Uterus (tissue), 4 donors: Measurements from ENCODE around the gene RPL22. TPM values are rescaled to one million over a fixed set of nuclear protein-coding genes. Genes with fewer than 3 reads are reported as not detected.

Source experiments
- DNase-seq, 2 donors: peaks; one replicate each; pipeline ENCODE4 v3.0.0-alpha.2; 2019 to 2020
- H3K27ac ChIP-seq, 2 donors: fragments of 200-600 bp; sonication (generic); 1 replicate in 1 of 2; 2 replicates in 1 of 2; pipeline ENCODE4 v1.5.1; 2016 to 2018
- H3K27me3 ChIP-seq, 2 donors: fragments of 200-600 bp; sonication (generic); one replicate each; pipeline ENCODE4 v1.5.1; 2018 to 2019; ENCODE audit warnings: control low read depth in 1 of 2
- H3K36me3 ChIP-seq, 2 donors: fragments of 200-600 bp; sonication (generic); one replicate each; pipeline ENCODE4 v1.5.1; 2019; ENCODE audit warnings: control low read depth in 1 of 2
- H3K4me1 ChIP-seq, 2 donors: fragments of 200-600 bp; sonication (generic); one replicate each; pipeline ENCODE4 v1.5.1; 2018 to 2019; ENCODE audit warnings: control low read depth in 1 of 2
- H3K4me3 ChIP-seq, 2 donors: fragments of 200-600 bp; sonication (generic); 1 replicate in 1 of 2; 2 replicates in 1 of 2; pipeline ENCODE4 v1.5.1; 2018 to 2019; ENCODE audit warnings: mild to moderate bottlenecking in 1 of 2
- H3K9me3 ChIP-seq, 2 donors: fragments of 200-600 bp; sonication (generic); one replicate each; pipeline ENCODE4 v1.5.1; 2019; ENCODE audit warnings: control low read depth in 1 of 2
- POLR2A ChIP-seq, 2 donors: fragments of 450-650 bp; IDR thresholded peaks; one replicate each; pipeline ENCODE4 v1.6.1; 2016; ENCODE audit warnings: antibody characterized with exemption in 2 of 2, mild to moderate bottlenecking in 1 of 2, moderate library complexity in 1 of 2
- intact Hi-C: fragments of 100-400 bp; cut with DNase I; formaldehyde crosslinking; loops from one replicate; pipeline ENCODE4 v1.15.1; 2023; ENCODE audit warnings: low total_unique reads
- total RNA-seq, 4 donors: library from RNA; depleted of rRNA in 3 of 4; stranded (reverse); fragments of >200 nt in 3 of 4; gene quantifications; one replicate each; pipeline versions ENCODE4 v1.1.0 to v1.2.4, GENCODE V29; 2014 to 2023
- TF ChIP-seq, protein P1 (sequence below), 4 experiments: fragments of 200-600 bp in 2 of 4; fragments of 450-650 bp in 2 of 4; sonication (generic) in 2 of 4; IDR thresholded peaks; one replicate each; pipeline ENCODE4 v1.5.1; 2016 to 2019; ENCODE audit warnings: antibody characterized with exemption in 4 of 4, mild to moderate bottlenecking in 2 of 4, moderate library complexity in 1 of 4
- donor health status: DM: yes; HTN: yes; CAD: no.

RPL22 gene
- total RNA-seq, result 100 to 1,000 TPM; 140 to 543 (median 252) TPM

DNA sequence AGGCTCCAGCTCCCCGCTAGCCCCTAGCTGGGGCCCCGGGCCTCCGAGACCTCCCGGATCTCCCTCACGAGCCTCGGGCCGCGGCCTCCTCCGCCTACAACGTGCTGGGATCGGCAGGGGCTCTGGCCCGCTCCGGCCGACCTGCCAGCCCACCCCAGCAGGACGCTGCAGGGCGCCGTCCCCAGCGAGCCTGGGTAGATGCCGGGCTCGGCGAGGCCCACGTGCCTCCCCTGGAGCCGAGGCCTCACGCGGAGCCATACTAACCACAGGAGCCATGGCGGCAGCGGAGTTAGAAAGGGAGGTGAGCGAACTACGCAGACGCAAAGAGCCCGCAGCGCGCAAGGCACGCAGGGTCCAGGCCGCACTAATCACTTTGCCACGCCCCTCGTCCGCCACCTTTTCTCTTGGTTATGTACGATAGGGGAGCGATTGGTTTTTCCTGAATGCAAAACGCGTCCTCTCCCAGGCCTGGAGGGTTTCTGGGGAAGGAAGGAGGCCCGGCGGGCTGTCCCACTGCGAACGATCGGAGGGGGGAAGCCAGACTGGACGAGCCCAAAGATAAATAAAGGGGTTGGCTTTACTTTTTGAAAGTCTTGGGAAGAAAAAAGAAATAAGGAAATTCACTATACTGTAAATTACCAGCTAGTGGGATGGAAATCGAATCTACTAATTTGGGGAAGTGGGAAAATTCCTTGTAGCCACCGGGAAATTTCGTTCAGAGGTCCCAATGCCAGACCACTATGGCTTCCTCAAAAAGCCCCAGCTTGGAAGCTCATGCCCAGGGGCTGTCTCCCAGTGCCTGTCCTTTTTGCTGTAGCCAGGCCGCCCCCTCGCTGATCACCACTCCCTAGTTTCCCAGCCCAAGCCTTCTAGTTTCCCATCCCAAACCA, at the start of gene RPL22:
Gene RPL22 (minus strand): TSS at position 298 of the 890 bp plus-strand sequence. CDS start 22 bp downstream, at position 276.
- TF ChIP-seq, protein P1, sequence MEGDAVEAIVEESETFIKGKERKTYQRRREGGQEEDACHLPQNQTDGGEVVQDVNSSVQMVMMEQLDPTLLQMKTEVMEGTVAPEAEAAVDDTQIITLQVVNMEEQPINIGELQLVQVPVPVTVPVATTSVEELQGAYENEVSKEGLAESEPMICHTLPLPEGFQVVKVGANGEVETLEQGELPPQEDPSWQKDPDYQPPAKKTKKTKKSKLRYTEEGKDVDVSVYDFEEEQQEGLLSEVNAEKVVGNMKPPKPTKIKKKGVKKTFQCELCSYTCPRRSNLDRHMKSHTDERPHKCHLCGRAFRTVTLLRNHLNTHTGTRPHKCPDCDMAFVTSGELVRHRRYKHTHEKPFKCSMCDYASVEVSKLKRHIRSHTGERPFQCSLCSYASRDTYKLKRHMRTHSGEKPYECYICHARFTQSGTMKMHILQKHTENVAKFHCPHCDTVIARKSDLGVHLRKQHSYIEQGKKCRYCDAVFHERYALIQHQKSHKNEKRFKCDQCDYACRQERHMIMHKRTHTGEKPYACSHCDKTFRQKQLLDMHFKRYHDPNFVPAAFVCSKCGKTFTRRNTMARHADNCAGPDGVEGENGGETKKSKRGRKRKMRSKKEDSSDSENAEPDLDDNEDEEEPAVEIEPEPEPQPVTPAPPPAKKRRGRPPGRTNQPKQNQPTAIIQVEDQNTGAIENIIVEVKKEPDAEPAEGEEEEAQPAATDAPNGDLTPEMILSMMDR (IDR thresholded peaks at IDR 0.05), result peak in 3 of 4 experiments; percentile 6 to 54 (median 36)
- TF ChIP-seq POLR2A (IDR thresholded peaks at IDR 0.05), result peak; percentile 76 to 78
- intact Hi-C loops, result no loop called here
- Histone ChIP-seq H3K9me3 (no peaks in the 10 kb centered on the region), H3K4me3 (peak within 1 kb of the TSS; percentile 95 to 99), H3K36me3 (no peaks in the 10 kb centered on the region), H3K4me1 (peaks cover 11 to 13% of the 10 kb centered on the region in 2 donors), H3K27me3 (no peaks in the 10 kb centered on the region), H3K27ac (peak within 1 kb of the TSS; percentile 70 to 82)
- peak; percentile 97 to 98 for DNase-seq

DNA sequence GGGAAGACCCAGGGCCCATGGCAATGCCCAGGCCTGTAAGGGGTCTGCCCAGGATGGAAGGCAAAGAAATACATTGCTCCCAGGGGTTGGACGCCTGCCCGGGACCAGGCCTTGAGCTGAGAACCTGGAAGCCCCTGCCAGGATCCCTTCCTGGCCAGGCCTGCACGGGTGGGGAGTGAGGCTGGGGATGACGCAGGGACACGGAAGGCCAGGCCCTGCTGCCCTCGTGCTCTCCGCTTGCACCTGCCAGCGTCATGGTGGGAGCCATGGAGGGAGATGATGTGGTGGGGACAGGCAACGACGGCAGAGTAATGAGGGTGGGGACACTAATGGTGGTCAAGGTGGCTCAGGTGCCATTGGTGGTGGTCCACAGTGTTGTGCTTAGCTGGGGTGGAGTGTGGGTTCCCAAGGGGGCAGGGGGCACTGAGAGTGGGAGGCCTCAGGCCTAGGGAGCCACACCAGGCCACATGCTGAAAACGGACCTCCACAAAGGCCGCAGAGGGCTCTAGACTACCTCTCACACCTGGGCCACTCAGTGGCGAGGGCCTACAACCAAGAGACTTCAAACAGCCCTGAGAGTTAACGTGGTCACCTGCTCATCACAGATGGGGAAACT, 48.9 kb upstream of the RPL22 start:
- H3K9me3 ChIP-seq, result no peaks in the 10 kb centered on the region
- H3K27ac ChIP-seq, result no peak overlapping the region
- intact Hi-C loops, result loop anchor here (5.0 kb wide), 3 partner anchors 99 to 189 kb away; no protein-coding TSS in a partner anchor
- no peak for DNase-seq
- H3K27me3 ChIP-seq, result peaks cover 20 to 23% of the 10 kb centered on the region in 2 donors
- TF ChIP-seq, protein P1 (IDR thresholded peaks at IDR 0.05), result no peak
- TF ChIP-seq POLR2A (IDR thresholded peaks at IDR 0.05), result no peak
- H3K36me3 ChIP-seq, result no peaks in the 10 kb centered on the region
- H3K4me3 ChIP-seq, result no peak overlapping the region
- H3K4me1 ChIP-seq, result peaks cover 0 to 6% of the 10 kb centered on the region in 2 donors

DNA sequence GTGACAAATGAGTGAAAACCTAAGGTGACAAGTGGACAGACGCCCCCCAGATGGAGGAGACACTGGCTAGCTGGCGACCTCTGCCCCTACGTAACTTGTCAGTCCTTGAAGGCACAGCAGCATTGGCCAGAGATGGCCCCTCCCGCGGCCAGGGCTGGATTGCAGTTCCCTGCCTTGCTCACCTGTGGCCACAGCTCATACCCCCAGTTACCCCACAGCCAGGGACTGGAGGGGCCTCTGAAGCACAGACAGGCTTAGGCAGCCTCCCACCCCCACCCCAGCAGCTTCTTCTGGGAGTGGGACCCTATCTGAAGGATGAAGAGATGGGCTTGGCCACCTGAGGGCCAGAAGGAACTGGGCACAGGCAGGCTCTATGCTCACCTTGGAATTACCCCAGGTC, 48.3 kb upstream of the RPL22 start:
- TF ChIP-seq POLR2A (IDR thresholded peaks at IDR 0.05), result no peak
- TF ChIP-seq, protein P1 (IDR thresholded peaks at IDR 0.05), result no peak
- no peaks in the 10 kb centered on the region for H3K36me3 ChIP-seq
- H3K27me3 ChIP-seq, result peaks cover 23 to 25% of the 10 kb centered on the region in 2 donors
- H3K27ac ChIP-seq, result no peak overlapping the region
- intact Hi-C loops, result loop anchor here (5.0 kb wide), 3 partner anchors 100 to 190 kb away; no protein-coding TSS in a partner anchor
- no peak overlapping the region for H3K4me3 ChIP-seq
- no peak for DNase-seq
- H3K9me3 ChIP-seq, result no peaks in the 10 kb centered on the region
- peaks cover 0 to 7% of the 10 kb centered on the region in 2 donors for H3K4me1 ChIP-seq

DNA sequence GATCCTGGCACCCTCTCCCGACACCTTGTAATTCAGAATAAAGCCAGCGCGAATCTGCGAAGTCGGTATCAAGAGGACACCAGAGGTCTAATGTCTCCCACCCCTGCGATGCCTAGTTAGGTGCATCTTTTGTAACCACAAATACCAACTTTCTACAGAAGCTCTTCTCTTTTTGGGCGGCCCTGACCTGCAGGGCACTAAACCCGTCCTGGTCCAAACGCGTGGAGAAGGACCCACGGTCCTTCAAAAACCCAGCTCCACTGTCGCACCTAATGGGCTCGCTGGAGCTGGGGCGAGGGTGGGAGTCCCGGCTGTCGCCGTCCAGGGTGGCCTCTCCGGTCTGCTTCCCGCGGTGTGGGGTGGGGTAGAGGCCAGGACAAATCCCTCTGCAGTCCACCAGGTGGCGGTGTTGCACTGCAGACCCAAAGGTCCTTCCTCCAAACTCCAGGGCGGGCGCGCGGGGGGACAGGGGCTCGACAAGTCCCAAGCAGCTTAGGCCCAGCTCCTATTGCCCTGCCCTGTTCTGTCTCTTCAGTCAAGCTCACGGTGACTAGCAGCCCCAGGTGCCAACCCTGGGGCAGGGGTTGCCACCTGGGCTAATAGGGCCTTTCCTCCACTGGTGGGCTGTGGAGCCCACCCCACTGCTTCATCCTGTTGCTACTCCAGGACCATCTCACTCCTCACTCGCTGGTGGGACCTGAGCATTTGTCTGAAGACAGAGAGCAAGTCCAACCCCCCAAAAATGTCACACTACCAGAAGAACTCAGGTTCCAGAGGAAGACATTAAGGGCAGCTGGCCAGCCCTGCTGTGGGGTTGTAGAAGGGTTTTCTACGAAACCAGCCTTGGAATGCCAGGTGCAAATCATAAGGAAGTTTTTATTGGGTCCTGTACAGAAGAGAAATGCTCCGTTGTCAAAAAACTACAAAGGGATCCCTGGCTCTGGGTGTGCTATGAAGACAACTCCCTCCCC, 47.4 kb upstream of the RPL22 start:
- TF ChIP-seq, protein P1 (IDR thresholded peaks at IDR 0.05), result peak; percentile 92 to 98 (median 96)
- TF ChIP-seq POLR2A (IDR thresholded peaks at IDR 0.05), result peak in 1 of 2 donors; percentile 13
- Histone ChIP-seq H3K9me3 (no peaks in the 10 kb centered on the region), H3K27ac (no peak overlapping the region), H3K4me1 (peaks cover 0 to 15% of the 10 kb centered on the region in 2 donors), H3K36me3 (no peaks in the 10 kb centered on the region), H3K4me3 (no peak overlapping the region), H3K27me3 (peaks cover 27 to 28% of the 10 kb centered on the region in 2 donors)
- intact Hi-C loops, result loop anchor here (5.0 kb wide), 3 partner anchors 101 to 191 kb away; no protein-coding TSS in a partner anchor
- peak; percentile 79 to 82 for DNase-seq
